DND-41 (cell line): ENCODE data around the gene MFSD12.
A peak's percentile ranks its signal among the peaks of the same experiment; 100 is the strongest.

Source experiments
- ATAC-seq: fragments of 200-7000 bp; cut with Tn5 transposase; 3 replicates; pipeline ENCODE4 v1.9.1; 2021; ENCODE audit warnings: low read depth; ENCODE audit not compliant: insufficient read depth
- DNase-seq: peaks from one replicate; pipeline ENCODE4 v3.0.0-alpha.2; 2020
- H2AFZ ChIP-seq: 2 replicates; pipeline ENCODE4 v1.6.0; 2012; ENCODE audit warnings: low read depth, low read length
- H3K27ac ChIP-seq: 2 replicates; pipeline ENCODE4 v1.5.1; 2012; ENCODE audit warnings: low read length, inconsistent platforms
- H3K27me3 ChIP-seq: fragments of 200-600 bp; sonication (generic); 2 replicates; pipeline ENCODE4 v1.6.0; 2012; ENCODE audit warnings: low read length, mild to moderate bottlenecking, inconsistent platforms; ENCODE audit not compliant: insufficient read depth, poor library complexity
- H3K36me3 ChIP-seq: 2 replicates; pipeline ENCODE4 v1.5.1; 2012; ENCODE audit warnings: low read length, inconsistent platforms; ENCODE audit not compliant: insufficient read depth
- H3K4me1 ChIP-seq: 2 replicates; pipeline ENCODE4 v1.5.1; 2012; ENCODE audit warnings: mild to moderate bottlenecking, low read length; ENCODE audit not compliant: insufficient read depth
- H3K4me2 ChIP-seq: 2 replicates; pipeline ENCODE4 v1.6.0; 2012; ENCODE audit warnings: mild to moderate bottlenecking, moderate library complexity, low read length, inconsistent platforms; ENCODE audit not compliant: insufficient read depth
- H3K4me3 ChIP-seq, 2 experiments: fragments of 200-600 bp in 1 of 2; shearing (Covaris generic) in 1 of 2; 2 replicates each; pipeline ENCODE4 v1.5.1; 2012 to 2016; ENCODE audit warnings: inconsistent platforms in 2 of 2, low read length in 2 of 2, mild to moderate bottlenecking in 2 of 2, low read depth in 1 of 2, moderate library complexity in 1 of 2
- H3K79me2 ChIP-seq: 2 replicates; pipeline ENCODE4 v1.6.0; 2012; ENCODE audit warnings: low read length, inconsistent platforms; ENCODE audit not compliant: insufficient read depth
- H3K9ac ChIP-seq: 2 replicates; pipeline ENCODE4 v1.6.0; 2012; ENCODE audit warnings: low read depth, mild to moderate bottlenecking, inconsistent platforms, low read length, moderate library complexity
- H3K9me3 ChIP-seq: 2 replicates; pipeline ENCODE4 v1.5.1; 2012; ENCODE audit warnings: low read length, moderate library complexity, mild to moderate bottlenecking, inconsistent platforms; ENCODE audit not compliant: insufficient read depth, severe bottlenecking
- H4K20me1 ChIP-seq: 2 replicates; pipeline ENCODE4 v1.6.0; 2012; ENCODE audit warnings: low read length; ENCODE audit not compliant: insufficient read depth
- EZH2 ChIP-seq: IDR thresholded peaks from 3 replicates; pipeline ENCODE4 v1.6.1; 2012; ENCODE audit warnings: borderline replicate concordance, low read depth, mild to moderate bottlenecking, moderate library complexity, low read length, inconsistent platforms; ENCODE audit not compliant: severe bottlenecking
- TF ChIP-seq, protein P1 (sequence below): IDR thresholded peaks from 2 replicates; pipeline ENCODE4 v1.5.1; 2012; ENCODE audit warnings: borderline replicate concordance, low read length, moderate library complexity, mild to moderate bottlenecking; ENCODE audit not compliant: poor library complexity, severe bottlenecking; ENCODE audit errors: extremely low read depth

MFSD12 gene

DNA sequence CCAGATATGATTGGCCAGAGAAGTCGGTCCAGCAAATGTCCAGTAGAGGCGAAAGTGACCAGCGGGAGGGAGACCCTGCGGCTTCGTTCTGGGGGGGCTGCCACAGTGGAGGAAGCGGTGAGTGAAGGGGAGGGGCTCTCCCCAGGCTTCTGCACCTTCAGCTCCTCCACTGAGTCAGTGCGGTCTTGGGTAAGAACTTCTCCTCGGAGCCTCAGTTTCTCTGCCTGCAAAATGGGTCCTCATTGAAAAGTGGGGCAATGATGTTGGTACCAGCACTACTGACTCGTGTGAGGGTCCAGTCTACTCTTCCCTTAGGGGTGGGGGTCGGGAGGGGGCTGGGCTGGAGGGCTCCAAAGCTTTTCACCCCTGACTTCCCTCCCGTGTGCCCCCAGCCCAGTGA is 32.1 kb upstream of the MFSD12 start:
- H3K4me3 ChIP-seq, result no peak overlapping the region
- no peaks in the 10 kb centered on the region for H4K20me1 ChIP-seq
- TF ChIP-seq, protein P1, sequence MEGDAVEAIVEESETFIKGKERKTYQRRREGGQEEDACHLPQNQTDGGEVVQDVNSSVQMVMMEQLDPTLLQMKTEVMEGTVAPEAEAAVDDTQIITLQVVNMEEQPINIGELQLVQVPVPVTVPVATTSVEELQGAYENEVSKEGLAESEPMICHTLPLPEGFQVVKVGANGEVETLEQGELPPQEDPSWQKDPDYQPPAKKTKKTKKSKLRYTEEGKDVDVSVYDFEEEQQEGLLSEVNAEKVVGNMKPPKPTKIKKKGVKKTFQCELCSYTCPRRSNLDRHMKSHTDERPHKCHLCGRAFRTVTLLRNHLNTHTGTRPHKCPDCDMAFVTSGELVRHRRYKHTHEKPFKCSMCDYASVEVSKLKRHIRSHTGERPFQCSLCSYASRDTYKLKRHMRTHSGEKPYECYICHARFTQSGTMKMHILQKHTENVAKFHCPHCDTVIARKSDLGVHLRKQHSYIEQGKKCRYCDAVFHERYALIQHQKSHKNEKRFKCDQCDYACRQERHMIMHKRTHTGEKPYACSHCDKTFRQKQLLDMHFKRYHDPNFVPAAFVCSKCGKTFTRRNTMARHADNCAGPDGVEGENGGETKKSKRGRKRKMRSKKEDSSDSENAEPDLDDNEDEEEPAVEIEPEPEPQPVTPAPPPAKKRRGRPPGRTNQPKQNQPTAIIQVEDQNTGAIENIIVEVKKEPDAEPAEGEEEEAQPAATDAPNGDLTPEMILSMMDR, result no peak
- no peak for TF ChIP-seq EZH2
- no peaks in the 10 kb centered on the region for H3K27me3 ChIP-seq
- H3K4me1 ChIP-seq, result no peaks in the 10 kb centered on the region
- H3K79me2 ChIP-seq, result no peaks in the 10 kb centered on the region
- H3K27ac ChIP-seq, result no peak overlapping the region
- no peak overlapping the region for H3K9ac ChIP-seq
- DNase-seq (no peak), ATAC-seq (no peak)
- no peak overlapping the region for H3K4me2 ChIP-seq
- no peak overlapping the region for H2AFZ ChIP-seq
- H3K9me3 ChIP-seq, result peaks cover 4% of the 10 kb centered on the region
- no peaks in the 10 kb centered on the region for H3K36me3 ChIP-seq

- Histone ChIP-seq H3K36me3 (no peaks in the 10 kb centered on the region), H3K79me2 (no peaks in the 10 kb centered on the region), H3K27ac (no peak overlapping the region), H4K20me1 (no peaks in the 10 kb centered on the region), H2AFZ (no peak overlapping the region), H3K4me3 (no peak overlapping the region), H3K4me1 (no peaks in the 10 kb centered on the region), H3K27me3 (no peaks in the 10 kb centered on the region), H3K4me2 (no peak overlapping the region), H3K9ac (no peak overlapping the region), H3K9me3 (peaks cover 4% of the 10 kb centered on the region)
- ATAC-seq (no peak), DNase-seq (no peak)
- TF ChIP-seq, protein P1, result no peak
- TF ChIP-seq EZH2, result no peak
Measured at GRCh38 chr19:3586707-3587346, 29.4 kb upstream of the MFSD12 start.

DNA sequence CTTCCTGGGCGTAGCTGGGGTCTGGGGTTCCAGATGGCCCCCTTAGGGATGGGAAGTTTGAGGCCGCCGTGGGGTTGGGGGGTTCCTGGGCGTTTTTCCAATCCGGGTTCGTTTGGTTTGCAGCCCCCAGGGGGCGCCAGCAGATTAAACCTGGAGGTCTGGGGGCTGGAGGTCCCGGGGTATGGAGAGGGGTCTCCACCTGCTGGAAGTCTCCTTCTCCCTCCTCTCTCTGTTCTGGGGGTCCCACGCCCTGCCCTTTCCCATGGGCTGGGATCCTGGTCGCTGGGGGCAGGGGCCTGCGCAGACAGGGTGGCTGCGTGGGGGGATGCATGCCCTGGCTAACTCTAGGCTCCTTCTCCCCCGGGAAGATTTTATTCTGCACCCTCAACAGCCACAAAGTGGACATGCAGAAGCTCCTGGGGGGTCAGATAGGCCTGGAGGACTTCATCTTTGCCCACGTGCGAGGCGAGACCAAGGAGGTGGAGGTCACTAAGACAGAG is 28.8 kb upstream of the MFSD12 start:
- Histone ChIP-seq H3K4me3 (no peak overlapping the region), H3K79me2 (no peaks in the 10 kb centered on the region), H3K4me2 (no peak overlapping the region), H3K36me3 (no peaks in the 10 kb centered on the region), H3K27me3 (no peaks in the 10 kb centered on the region), H3K4me1 (no peaks in the 10 kb centered on the region), H3K9ac (no peak overlapping the region), H4K20me1 (no peaks in the 10 kb centered on the region), H3K9me3 (peaks cover 4% of the 10 kb centered on the region), H3K27ac (no peak overlapping the region), H2AFZ (no peak overlapping the region)
- ATAC-seq, result no peak
- TF ChIP-seq, protein P1, result peak; percentile 65
- TF ChIP-seq EZH2, result no peak
- DNase-seq, result peak; percentile 33
